ENCODE data around the gene DCUN1D2. TPM values are rescaled to one million over a fixed set of nuclear protein-coding genes. Genes with fewer than 3 reads are reported as not detected.

The DCUN1D2 gene
- total RNA-seq, 1 donor from 2014 or later = 14.2 TPM

- FAIRE-seq (no peak), DNase-seq (ENCODE audit: low read depth) (no peak)
- H3K4me3 ChIP-seq (ENCODE audit: low read depth, low read length) = no peak overlapping the region
- no peaks in the 10 kb centered on the region for H3K36me3 ChIP-seq (ENCODE audit: control insufficient read depth, insufficient read depth, low read length)
- no peak for TF ChIP-seq CTCF (IDR thresholded peaks at IDR 0.05; ENCODE audit: insufficient read depth, low read length, severe bottlenecking)
- H3K27me3 ChIP-seq (ENCODE audit: control insufficient read depth, insufficient read depth, low read length) = no peaks in the 10 kb centered on the region
Observed at GRCh38 chr13:113445791-113446487, 44.6 kb downstream of the DCUN1D2 start.

DNA sequence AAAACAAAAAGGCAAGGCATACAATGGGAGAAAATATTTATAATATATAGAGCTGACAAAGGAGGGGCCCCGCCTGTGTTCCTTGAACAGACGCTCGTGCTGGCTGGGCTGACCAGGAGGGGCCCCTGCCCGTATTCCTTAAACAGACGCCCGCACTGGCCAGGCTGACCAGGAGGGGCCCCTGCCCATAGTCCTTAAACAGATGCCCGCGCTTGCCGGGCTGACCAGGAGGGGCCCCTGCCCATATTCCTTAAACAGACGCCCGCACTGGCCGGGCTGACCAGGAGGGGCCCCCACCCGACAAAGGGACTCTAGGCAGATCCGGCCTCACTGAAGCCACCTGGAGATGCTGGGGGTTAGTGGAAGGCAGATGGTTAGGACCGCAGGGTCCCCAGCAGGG lies 46.5 kb downstream of the DCUN1D2 start:
- FAIRE-seq = no peak
- no peak for DNase-seq (ENCODE audit: low read depth)
- H3K36me3 ChIP-seq (ENCODE audit: control insufficient read depth, insufficient read depth, low read length) = no peaks in the 10 kb centered on the region
- no peaks in the 10 kb centered on the region for H3K27me3 ChIP-seq (ENCODE audit: control insufficient read depth, insufficient read depth, low read length)
- no peak for TF ChIP-seq CTCF (IDR thresholded peaks at IDR 0.05; ENCODE audit: insufficient read depth, low read length, severe bottlenecking)
- no peak overlapping the region for H3K4me3 ChIP-seq (ENCODE audit: low read depth, low read length)

GRCh38 chr13:113442985-113443362 lies 47.5 kb downstream of the DCUN1D2 start:
- DNase-seq (ENCODE audit: low read depth) = no peak
- no peak for TF ChIP-seq CTCF (IDR thresholded peaks at IDR 0.05; ENCODE audit: insufficient read depth, low read length, severe bottlenecking)
- no peak overlapping the region for H3K4me3 ChIP-seq (ENCODE audit: low read depth, low read length)
- no peaks in the 10 kb centered on the region for H3K27me3 ChIP-seq (ENCODE audit: control insufficient read depth, insufficient read depth, low read length)
- FAIRE-seq = no peak
- no peaks in the 10 kb centered on the region for H3K36me3 ChIP-seq (ENCODE audit: control insufficient read depth, insufficient read depth, low read length)

DNA sequence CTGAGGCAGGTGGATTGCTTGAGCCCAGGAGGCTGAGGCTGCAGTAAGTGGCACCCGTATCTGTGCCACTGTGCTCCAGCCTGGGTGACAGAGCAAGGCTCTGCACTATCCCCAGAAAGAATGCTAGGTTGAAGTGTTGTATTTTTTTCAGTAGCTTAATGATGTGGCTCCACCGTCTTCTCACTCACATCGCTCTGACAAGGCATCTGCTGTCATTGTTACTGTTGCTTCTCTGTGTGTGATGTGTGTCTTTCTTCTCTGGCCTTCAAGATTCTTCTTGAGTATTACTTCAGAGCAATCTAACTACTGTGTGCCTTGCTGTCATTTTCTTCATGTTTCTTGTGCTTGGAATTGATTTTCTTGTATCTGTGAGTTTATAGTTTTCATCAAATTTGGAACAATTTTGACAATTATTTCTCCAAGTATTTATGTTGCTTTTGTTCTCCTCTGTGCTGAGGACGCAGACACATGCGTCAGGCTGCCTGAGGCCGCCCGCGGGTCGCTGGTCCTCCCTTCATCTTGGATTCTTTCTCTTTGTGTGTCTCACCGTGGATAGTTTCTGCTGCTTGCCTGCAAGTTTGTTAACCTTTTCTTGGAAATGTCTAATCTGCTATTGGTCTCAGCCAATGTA lies 48.0 kb downstream of the DCUN1D2 start:
- no peak for TF ChIP-seq CTCF (IDR thresholded peaks at IDR 0.05; ENCODE audit: insufficient read depth, low read length, severe bottlenecking)

DNA sequence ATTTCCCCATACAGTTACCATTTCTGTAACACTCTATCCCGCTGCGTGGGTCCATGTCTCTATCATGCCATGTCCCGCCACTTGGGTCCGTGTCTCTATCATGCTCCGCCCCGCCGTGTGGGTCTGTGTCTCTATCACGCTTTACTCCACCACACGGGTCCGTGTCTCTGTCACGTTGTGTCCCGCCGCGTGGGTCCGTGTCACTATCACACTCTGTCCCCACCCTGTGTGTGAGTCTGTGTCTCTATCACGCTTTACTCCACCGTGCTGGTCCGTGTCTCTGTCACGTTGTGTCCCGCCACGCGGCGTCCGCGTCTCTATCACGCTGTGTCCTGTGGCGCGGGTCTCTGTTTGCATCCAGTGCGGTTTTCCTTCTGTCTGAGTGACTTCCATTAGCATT lies 48.9 kb downstream of the DCUN1D2 start:
- TF ChIP-seq CTCF (IDR thresholded peaks at IDR 0.05; ENCODE audit: insufficient read depth, low read length, severe bottlenecking) = no peak
- DNase-seq (ENCODE audit: low read depth) (no peak), FAIRE-seq (no peak)
- Histone ChIP-seq H3K36me3 (ENCODE audit: control insufficient read depth, insufficient read depth, low read length) (no peaks in the 10 kb centered on the region), H3K27me3 (ENCODE audit: control insufficient read depth, insufficient read depth, low read length) (no peaks in the 10 kb centered on the region), H3K4me3 (ENCODE audit: low read depth, low read length) (no peak overlapping the region)

More for the DNA sequence above, 48.0 kb downstream of the DCUN1D2 start:
- Histone ChIP-seq H3K36me3 (ENCODE audit: control insufficient read depth, insufficient read depth, low read length) (no peaks in the 10 kb centered on the region), H3K4me3 (ENCODE audit: low read depth, low read length) (no peak overlapping the region), H3K27me3 (ENCODE audit: control insufficient read depth, insufficient read depth, low read length) (no peaks in the 10 kb centered on the region)
- FAIRE-seq = no peak
- DNase-seq (ENCODE audit: low read depth) = no peak

Data from bronchial epithelial cell (primary cell).